OCI-LY3 (cell line): ENCODE measurements around the gene SPI1.

ENCODE experiments used
- H2AFZ ChIP-seq: fragments of 200-600, 300-600 bp; shearing (Covaris generic); 2 replicates; pipeline ENCODE4 v1.6.0; 2014; ENCODE audit warnings: antibody characterized with exemption, low read depth, low read length
- H3K27ac ChIP-seq: fragments of 200-600, 300-600 bp; sonication (generic); 2 replicates; pipeline ENCODE4 v1.5.1; 2014; ENCODE audit warnings: mild to moderate bottlenecking, low read length, moderate library complexity, mixed read lengths
- H3K27me3 ChIP-seq: fragments of 200-600, 300-600 bp; sonication (generic); 2 replicates; pipeline ENCODE4 v1.6.1; 2014; ENCODE audit warnings: low read depth, low read length, mixed read lengths
- H3K36me3 ChIP-seq: fragments of 200-600, 300-600 bp; sonication (generic); replicated peaks from 2 replicates; pipeline ENCODE3; 2014; ENCODE audit warnings: low read depth, low read length, mixed read lengths
- H3K4me1 ChIP-seq: fragments of 300-600, 200-600 bp; sonication (generic); 2 replicates; pipeline ENCODE4 v1.6.1; 2014; ENCODE audit warnings: low read length, mixed read lengths
- H3K4me2 ChIP-seq: fragments of 200-600, 300-600 bp; sonication (generic); 2 replicates; pipeline ENCODE4 v1.6.1; 2014; ENCODE audit warnings: low read length, mixed read lengths
- H3K4me3 ChIP-seq: fragments of 300-600, 200-600 bp; sonication (generic); 2 replicates; pipeline ENCODE4 v1.5.1; 2014; ENCODE audit warnings: antibody characterized with exemption, mild to moderate bottlenecking, low read length, moderate library complexity
- H3K79me2 ChIP-seq: fragments of 300-600, 200-600 bp; shearing (Covaris generic); 2 replicates; pipeline ENCODE4 v1.6.1; 2014; ENCODE audit warnings: mild to moderate bottlenecking, low read length, mixed read lengths
- H3K9ac ChIP-seq: fragments of 300-600, 200-600 bp; shearing (Covaris generic); 2 replicates; pipeline ENCODE4 v1.6.0; 2014; ENCODE audit warnings: mild to moderate bottlenecking, low read length, moderate library complexity
- H3K9me3 ChIP-seq: fragments of 200-600, 300-600 bp; shearing (Covaris generic); 2 replicates; pipeline ENCODE4 v1.6.1; 2014; ENCODE audit warnings: low read length, mixed read lengths; ENCODE audit not compliant: insufficient read depth
- H4K20me1 ChIP-seq: fragments of 200-600, 300-600 bp; sonication (generic); 2 replicates; pipeline ENCODE4 v1.6.1; 2016; ENCODE audit warnings: low read length, mixed read lengths; ENCODE audit not compliant: insufficient read depth
- CTCF ChIP-seq: fragments of 200-600, 300-600 bp; sonication (generic); IDR thresholded peaks from 2 replicates; pipeline ENCODE4 v1.5.1; 2014; ENCODE audit warnings: antibody characterized with exemption, low read length, low read depth
- EZH2phosphoT487 ChIP-seq: fragments of 200-600 bp; shearing (Covaris generic); IDR thresholded peaks from 2 replicates; pipeline ENCODE4 v1.6.1; 2018; ENCODE audit warnings: antibody characterized with exemption, mixed run types, low read depth

The SPI1 gene

GRCh38 chr11:47373876-47374719 lies 4.2 kb downstream of the SPI1 start:
- no peak overlapping the region for H3K4me3 ChIP-seq
- peaks cover 9% of the 10 kb centered on the region for H3K36me3 ChIP-seq
- no peak overlapping the region for H2AFZ ChIP-seq
- no peaks in the 10 kb centered on the region for H4K20me1 ChIP-seq
- no peaks in the 10 kb centered on the region for H3K9me3 ChIP-seq
- H3K4me2 ChIP-seq = no peak overlapping the region
- peak overlapping the region; percentile 20; the same call in 1 of the 2 replicates for H3K27ac ChIP-seq
- TF ChIP-seq EZH2phosphoT487 (no peak), CTCF (peak; percentile 92)
- H3K9ac ChIP-seq = no peak overlapping the region
- H3K27me3 ChIP-seq = no peaks in the 10 kb centered on the region
- H3K4me1 ChIP-seq = peaks cover 20% of the 10 kb centered on the region
- H3K79me2 ChIP-seq = peaks cover 32% of the 10 kb centered on the region

GRCh38 chr11:47372422-47372821 lies 5.9 kb downstream of the SPI1 start:
- Histone ChIP-seq H3K9ac (no peak overlapping the region), H3K9me3 (no peaks in the 10 kb centered on the region), H3K4me2 (no peak overlapping the region), H3K79me2 (peaks cover 17% of the 10 kb centered on the region), H3K36me3 (peaks cover 13% of the 10 kb centered on the region), H3K4me1 (peaks cover 14% of the 10 kb centered on the region), H4K20me1 (no peaks in the 10 kb centered on the region), H3K27me3 (no peaks in the 10 kb centered on the region), H3K27ac (no peak overlapping the region), H3K4me3 (no peak overlapping the region), H2AFZ (no peak overlapping the region)
- TF ChIP-seq EZH2phosphoT487 = no peak
- no peak for TF ChIP-seq CTCF

- TF ChIP-seq CTCF (no peak), EZH2phosphoT487 (no peak)
Measured at GRCh38 chr11:47369676-47370075, 8.7 kb downstream of the SPI1 start.

GRCh38 chr11:47366020-47366490 lies 12.3 kb downstream of the SPI1 start:
- TF ChIP-seq EZH2phosphoT487 (no peak), CTCF (no peak)
- Histone ChIP-seq H3K36me3 (peaks cover 4% of the 10 kb centered on the region), H3K27me3 (no peaks in the 10 kb centered on the region), H3K9me3 (no peaks in the 10 kb centered on the region), H3K4me1 (no peaks in the 10 kb centered on the region), H3K27ac (no peak overlapping the region), H3K9ac (no peak overlapping the region), H2AFZ (no peak overlapping the region), H3K79me2 (0 out of 2 replicates have a peak, but pooled peaks cover 6% of the 10 kb centered on the region), H4K20me1 (peaks cover 10% of the 10 kb centered on the region; the same call in 1 of the 2 replicates), H3K4me3 (no peak overlapping the region), H3K4me2 (no peak overlapping the region)

More at GRCh38 chr11:47369676-47370075, 8.7 kb downstream of the SPI1 start:
- H3K4me2 ChIP-seq = no peak overlapping the region
- H3K27ac ChIP-seq = no peak overlapping the region
- H4K20me1 ChIP-seq = peaks cover 5% of the 10 kb centered on the region; the same call in 1 of the 2 replicates
- no peak overlapping the region for H3K4me3 ChIP-seq
- H3K79me2 ChIP-seq = 0 out of 2 replicates have a peak, but pooled peaks cover 6% of the 10 kb centered on the region
- H3K36me3 ChIP-seq = peaks cover 13% of the 10 kb centered on the region
- no peaks in the 10 kb centered on the region for H3K27me3 ChIP-seq
- H3K9ac ChIP-seq = no peak overlapping the region
- no peaks in the 10 kb centered on the region for H3K4me1 ChIP-seq
- H3K9me3 ChIP-seq = no peaks in the 10 kb centered on the region
- H2AFZ ChIP-seq = no peak overlapping the region
